Bronchial epithelial cell (primary cell): ENCODE data around the gene KLK15. TPM values are rescaled to one million over a fixed set of nuclear protein-coding genes. Genes with fewer than 3 reads are reported as not detected.

Experiments used
- DNase-seq: peaks from one replicate; pipeline ENCODE4 v3.0.0-alpha.2; 2010; ENCODE audit warnings: low read depth
- FAIRE-seq: peaks from 2 replicates; lab custom pipeline; 2011; peaks lifted over from hg19 to GRCh38; lab: Jason Lieb, UNC
- H3K27me3 ChIP-seq: 2 replicates; pipeline ENCODE4 v1.5.1; 2011; ENCODE audit warnings: low read length; ENCODE audit not compliant: control insufficient read depth, insufficient read depth
- H3K36me3 ChIP-seq: 2 replicates; pipeline ENCODE4 v1.5.1; 2011; ENCODE audit warnings: low read length; ENCODE audit not compliant: control insufficient read depth, insufficient read depth
- H3K4me3 ChIP-seq: 2 replicates; pipeline ENCODE4 v1.5.1; 2011; ENCODE audit warnings: mild to moderate bottlenecking, low read depth, low read length, control low read depth
- CTCF ChIP-seq: IDR thresholded peaks from 2 replicates; pipeline ENCODE4 v1.5.1; 2011; ENCODE audit warnings: mild to moderate bottlenecking, moderate library complexity, low read length, control low read depth, inconsistent platforms; ENCODE audit not compliant: insufficient read depth, severe bottlenecking
- total RNA-seq: library from RNA; depleted of rRNA; stranded (reverse); fragments of >200 nt; gene quantifications from 2 replicates; pipeline ENCODE4 v1.2.1, GENCODE V29; 2014

KLK15 gene
- total RNA-seq, 1 donor from 2014 or later: not detected

- FAIRE-seq (no peak), DNase-seq (no peak)
- Histone ChIP-seq H3K4me3 (no peak within 1 kb of the TSS), H3K36me3 (no peaks in the 10 kb centered on the region), H3K27me3 (peaks cover 9% of the 10 kb centered on the region)
- no peak for TF ChIP-seq CTCF
These were observed 9.9 kb downstream of the KLK15 start, which contains the start of gene KLK1 for GRCh38 chr19:50823389-50824042. Gene KLK1 (minus strand): TSS chr19:50823787. CDS start chr19:50823748, 39 bp downstream.

GRCh38 chr19:50822661-50823208 lies 10.6 kb downstream of the KLK15 start:
- peaks cover 9% of the 10 kb centered on the region for H3K27me3 ChIP-seq
- no peak overlapping the region for H3K4me3 ChIP-seq
- no peak for TF ChIP-seq CTCF
- DNase-seq: no peak
- no peaks in the 10 kb centered on the region for H3K36me3 ChIP-seq
- no peak for FAIRE-seq

GRCh38 chr19:50821622-50822021 lies 11.8 kb downstream of the KLK15 start:
- DNase-seq (no peak), FAIRE-seq (no peak)
- Histone ChIP-seq H3K4me3 (no peak overlapping the region), H3K36me3 (no peaks in the 10 kb centered on the region), H3K27me3 (peaks cover 9% of the 10 kb centered on the region)
- no peak for TF ChIP-seq CTCF

- peaks cover 9% of the 10 kb centered on the region for H3K27me3 ChIP-seq
- no peaks in the 10 kb centered on the region for H3K36me3 ChIP-seq
- no peak overlapping the region for H3K4me3 ChIP-seq
- TF ChIP-seq CTCF: no peak
- DNase-seq: no peak
- no peak for FAIRE-seq
These were observed 12.1 kb downstream of the KLK15 start for GRCh38 chr19:50821248-50821612.

- no peak overlapping the region for H3K4me3 ChIP-seq
- FAIRE-seq: no peak
- DNase-seq: no peak
- TF ChIP-seq CTCF: no peak
- H3K27me3 ChIP-seq: peaks cover 9% of the 10 kb centered on the region
- H3K36me3 ChIP-seq: no peaks in the 10 kb centered on the region
These were observed 12.7 kb downstream of the KLK15 start for GRCh38 chr19:50820549-50821247.
